Measurements from ENCODE around the gene SYTL4. TPM values are rescaled to one million over a fixed set of nuclear protein-coding genes. Genes with fewer than 3 reads are reported as not detected.

The SYTL4 gene
- total RNA-seq, 2 experiments from 2014 or later: not detected

DNA sequence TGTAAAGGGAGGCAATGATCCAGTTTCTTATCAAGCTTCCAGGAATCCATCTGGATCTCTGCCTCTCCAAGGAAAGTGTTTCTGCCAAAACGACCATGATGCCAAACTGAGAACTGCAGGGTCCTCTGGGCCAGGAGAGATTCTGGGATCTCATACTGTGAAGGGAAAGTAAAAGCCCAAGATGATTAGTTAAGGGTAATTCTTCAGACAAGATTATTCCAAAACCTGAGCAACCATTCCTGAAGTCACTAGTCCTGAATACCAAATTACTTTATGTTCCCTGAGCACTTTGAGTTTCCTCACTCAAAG lies 46.0 kb downstream of the SYTL4 start:
- no peaks in the 10 kb centered on the region for H3K36me3 ChIP-seq (ENCODE audit: insufficient read depth, low read length)
- intact Hi-C loops (cut with micrococcal nuclease; ENCODE audit: unreplicated experiment): loop anchor here (1.0 to 5.0 kb wide), 2 partner anchors 82 to 521 kb away; no protein-coding TSS in a partner anchor
- ChIA-PET CTCF (ENCODE audit: unreplicated experiment) (interaction anchor here (3.1 kb wide), 1 partner anchor 83 kb away, joined by 10 read pairs; no protein-coding TSS in a partner anchor), POLR2A (no interaction called here)
- H3K9me2 ChIP-seq (ENCODE audit: insufficient read depth, low read length): no peaks in the 10 kb centered on the region
- H3K4me1 ChIP-seq (ENCODE audit: insufficient read depth, low read length, poor library complexity, severe bottlenecking): peaks cover 21% of the 10 kb centered on the region
- BruUV-seq (replicated peaks): no TSS peak
- no peaks in the 10 kb centered on the region for H3K79me2 ChIP-seq (ENCODE audit: insufficient read depth, low read depth, low read length)
- no peak overlapping the region for H3K27ac ChIP-seq (ENCODE audit: low read depth, low read length, poor library complexity, severe bottlenecking)
- H2AFZ ChIP-seq (ENCODE audit: low read length): no peak overlapping the region
- no peak for DNase-seq (ENCODE audit: low spot score)
- no peak overlapping the region for H3K4me3 ChIP-seq (ENCODE audit: low read depth, low read length, poor library complexity, severe bottlenecking)
- H3K9me3 ChIP-seq (ENCODE audit: low read length): no peaks in the 10 kb centered on the region
- no peak overlapping the region for H3K4me2 ChIP-seq (ENCODE audit: low read length)
- H4K20me1 ChIP-seq (ENCODE audit: insufficient read depth, low read length): no peaks in the 10 kb centered on the region
- TF ChIP-seq, protein P1, sequence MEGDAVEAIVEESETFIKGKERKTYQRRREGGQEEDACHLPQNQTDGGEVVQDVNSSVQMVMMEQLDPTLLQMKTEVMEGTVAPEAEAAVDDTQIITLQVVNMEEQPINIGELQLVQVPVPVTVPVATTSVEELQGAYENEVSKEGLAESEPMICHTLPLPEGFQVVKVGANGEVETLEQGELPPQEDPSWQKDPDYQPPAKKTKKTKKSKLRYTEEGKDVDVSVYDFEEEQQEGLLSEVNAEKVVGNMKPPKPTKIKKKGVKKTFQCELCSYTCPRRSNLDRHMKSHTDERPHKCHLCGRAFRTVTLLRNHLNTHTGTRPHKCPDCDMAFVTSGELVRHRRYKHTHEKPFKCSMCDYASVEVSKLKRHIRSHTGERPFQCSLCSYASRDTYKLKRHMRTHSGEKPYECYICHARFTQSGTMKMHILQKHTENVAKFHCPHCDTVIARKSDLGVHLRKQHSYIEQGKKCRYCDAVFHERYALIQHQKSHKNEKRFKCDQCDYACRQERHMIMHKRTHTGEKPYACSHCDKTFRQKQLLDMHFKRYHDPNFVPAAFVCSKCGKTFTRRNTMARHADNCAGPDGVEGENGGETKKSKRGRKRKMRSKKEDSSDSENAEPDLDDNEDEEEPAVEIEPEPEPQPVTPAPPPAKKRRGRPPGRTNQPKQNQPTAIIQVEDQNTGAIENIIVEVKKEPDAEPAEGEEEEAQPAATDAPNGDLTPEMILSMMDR (conservative IDR thresholded peaks at IDR 0.05; ENCODE audit: low read length): peak; percentile 28; the same call in 1 of the 2 replicates
- TF ChIP-seq EZH2phosphoT487 (IDR thresholded peaks at IDR 0.05; ENCODE audit: borderline replicate concordance, low read depth, low read length): no peak

DNA sequence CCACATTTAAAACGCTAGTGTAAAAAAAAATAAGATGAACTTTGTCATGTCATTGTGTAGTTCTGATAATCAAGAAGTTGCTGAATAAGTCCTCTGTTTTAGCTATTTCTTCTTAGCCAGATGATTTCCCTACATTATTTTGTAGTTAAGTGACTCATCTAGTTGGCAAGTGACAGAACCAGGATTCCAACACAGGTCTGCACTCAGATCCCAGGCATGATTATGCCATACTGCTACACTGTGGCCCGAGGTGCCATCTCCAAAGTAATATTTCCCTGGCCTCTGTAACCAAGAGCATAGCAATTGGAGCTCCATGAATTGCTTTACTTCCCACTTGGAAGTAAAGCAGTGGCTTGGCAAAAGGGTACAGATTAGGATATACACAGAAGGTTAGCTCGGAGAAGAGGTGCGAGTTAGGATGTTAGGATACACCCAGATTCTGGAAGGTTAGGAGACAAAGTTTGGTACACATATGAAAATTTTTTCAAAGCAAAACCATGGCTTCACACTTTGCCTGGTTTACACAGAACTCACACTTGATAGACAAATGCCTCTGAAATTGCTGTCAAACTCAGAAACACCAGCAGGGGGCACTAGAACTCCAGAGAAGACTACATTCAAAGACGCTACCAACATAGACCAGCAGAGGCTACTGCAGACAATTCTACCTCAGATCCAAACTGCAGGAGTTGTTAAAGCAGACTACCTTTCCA lies 46.5 kb downstream of the SYTL4 start:
- H3K9me2 ChIP-seq (ENCODE audit: insufficient read depth, low read length): no peaks in the 10 kb centered on the region
- H2AFZ ChIP-seq (ENCODE audit: low read length): no peak overlapping the region
- no peak overlapping the region for H3K27ac ChIP-seq (ENCODE audit: low read depth, low read length, poor library complexity, severe bottlenecking)
- no peaks in the 10 kb centered on the region for H3K9me3 ChIP-seq (ENCODE audit: low read length)
- ChIA-PET CTCF (ENCODE audit: unreplicated experiment) (interaction anchor here (3.1 kb wide), 1 partner anchor 83 kb away, joined by 10 read pairs; no protein-coding TSS in a partner anchor), POLR2A (interaction anchor here (0.9 to 1.1 kb wide), 2 partner anchors 15 to 83 kb away, joined by 4 to 6 read pairs; no protein-coding TSS in a partner anchor)
- H3K4me2 ChIP-seq (ENCODE audit: low read length): no peak overlapping the region
- intact Hi-C loops (cut with micrococcal nuclease; ENCODE audit: unreplicated experiment): loop anchor here (1.0 to 5.0 kb wide), 2 partner anchors 83 to 522 kb away; no protein-coding TSS in a partner anchor
- H4K20me1 ChIP-seq (ENCODE audit: insufficient read depth, low read length): no peaks in the 10 kb centered on the region
- no peaks in the 10 kb centered on the region for H3K36me3 ChIP-seq (ENCODE audit: insufficient read depth, low read length)
- TF ChIP-seq EZH2phosphoT487 (IDR thresholded peaks at IDR 0.05; ENCODE audit: borderline replicate concordance, low read depth, low read length): no peak
- TF ChIP-seq, protein P1 (conservative IDR thresholded peaks at IDR 0.05; ENCODE audit: low read length): peak; percentile 85
- no TSS peak for BruUV-seq (replicated peaks)
- H3K79me2 ChIP-seq (ENCODE audit: insufficient read depth, low read depth, low read length): no peaks in the 10 kb centered on the region
- DNase-seq (ENCODE audit: low spot score): peak; percentile 76
- H3K4me3 ChIP-seq (ENCODE audit: low read depth, low read length, poor library complexity, severe bottlenecking): no peak overlapping the region
- H3K4me1 ChIP-seq (ENCODE audit: insufficient read depth, low read length, poor library complexity, severe bottlenecking): peaks cover 21% of the 10 kb centered on the region

DNA sequence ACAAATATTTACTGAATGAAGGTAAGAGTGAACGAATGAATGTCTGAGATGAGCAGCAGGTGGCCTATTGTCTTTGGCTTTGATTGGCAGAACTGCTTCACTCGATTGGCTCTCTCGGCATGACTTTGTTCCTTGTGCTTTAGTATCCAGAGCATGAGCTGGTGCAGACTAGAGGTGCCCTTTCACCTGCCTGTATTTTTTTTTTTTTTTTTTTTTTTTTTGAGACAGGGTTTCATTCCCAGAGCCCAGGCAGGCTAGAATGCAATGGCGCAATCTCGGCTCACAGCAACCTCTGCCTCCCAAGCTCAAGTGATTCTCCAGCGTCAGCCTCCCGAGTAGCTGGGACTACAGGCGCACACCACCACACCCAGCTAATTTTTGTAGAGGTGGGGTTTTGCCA lies 49.0 kb downstream of the SYTL4 start:
- Histone ChIP-seq H3K4me3 (ENCODE audit: low read depth, low read length, poor library complexity, severe bottlenecking) (no peak overlapping the region), H3K9me3 (ENCODE audit: low read length) (no peaks in the 10 kb centered on the region), H2AFZ (ENCODE audit: low read length) (no peak overlapping the region), H3K4me1 (ENCODE audit: insufficient read depth, low read length, poor library complexity, severe bottlenecking) (peaks cover 17% of the 10 kb centered on the region), H3K36me3 (ENCODE audit: insufficient read depth, low read length) (no peaks in the 10 kb centered on the region), H3K27ac (ENCODE audit: low read depth, low read length, poor library complexity, severe bottlenecking) (no peak overlapping the region), H3K79me2 (ENCODE audit: insufficient read depth, low read depth, low read length) (no peaks in the 10 kb centered on the region), H4K20me1 (ENCODE audit: insufficient read depth, low read length) (no peaks in the 10 kb centered on the region), H3K9me2 (ENCODE audit: insufficient read depth, low read length) (no peaks in the 10 kb centered on the region), H3K4me2 (ENCODE audit: low read length) (no peak overlapping the region)
- intact Hi-C loops (cut with micrococcal nuclease; ENCODE audit: unreplicated experiment): no loop called here
- CTCF ChIA-PET (ENCODE audit: unreplicated experiment): no interaction called here
- DNase-seq (ENCODE audit: low spot score): no peak
- BruUV-seq (replicated peaks): no TSS peak
- POLR2A ChIA-PET: no interaction called here
- TF ChIP-seq, protein P1 (conservative IDR thresholded peaks at IDR 0.05; ENCODE audit: low read length): no peak
- TF ChIP-seq EZH2phosphoT487 (IDR thresholded peaks at IDR 0.05; ENCODE audit: borderline replicate concordance, low read depth, low read length): no peak

All from OCI-LY7 (cell line).